ENCODE results near the gene ARSB. TPM values are rescaled to one million over a fixed set of nuclear protein-coding genes. Genes with fewer than 3 reads are reported as not detected.

Gene ARSB
- total and polyA plus RNA-seq, 2 donors (not counting 1 experiment from before 2014, with no cell fraction given), result 4.6 to 9.8 TPM

GRCh38 chr5:78747705-78748359, 237.3 kb downstream of the ARSB start:
- intact Hi-C loops (cut with micrococcal nuclease), result no loop called here
- no peak overlapping the region for H3K4me2 ChIP-seq (replicated peaks; ENCODE audit: low read depth, low read length, poor library complexity, severe bottlenecking)
- CTCF ChIA-PET, result interaction anchor here (1.3 to 1.4 kb wide), 2 partner anchors 9 to 280 kb away, joined by 4 read pairs; no protein-coding TSS in a partner anchor

More at GRCh38 chr5:78747705-78748359, 237.3 kb downstream of the ARSB start:
- Mint-ChIP-seq H3K27me3 (no peaks in the 10 kb centered on the region), H3K4me3 (no peak overlapping the region), H3K9me3 (ENCODE audit: insufficient read depth) (no peaks in the 10 kb centered on the region), H3K4me1 (no peaks in the 10 kb centered on the region), H3K27ac (no peak overlapping the region)
- Histone ChIP-seq H3K27me3 (replicated peaks in 1 of 4; ENCODE audit: control extremely low read depth in 1 of 4, control insufficient read depth in 3 of 4, insufficient read depth in 4 of 4, low read length in 3 of 4) (no peaks in the 10 kb centered on the region), H3K36me3 (replicated peaks in 1 of 2; ENCODE audit: control extremely low read depth in 1 of 2, control insufficient read depth in 1 of 2, extremely low read depth in 1 of 2, insufficient read depth in 2 of 2, low read length in 1 of 2) (no peaks in the 10 kb centered on the region), H3K79me2 (ENCODE audit: control insufficient read depth, insufficient read depth, low read length) (no peaks in the 10 kb centered on the region), H3K4me3 (ENCODE audit: control extremely low read depth in 1 of 5, extremely low read depth in 1 of 5, insufficient read depth in 1 of 5, low read depth in 2 of 5, low read length in 4 of 5) (no peak overlapping the region), H4K20me1 (ENCODE audit: control insufficient read depth, insufficient read depth, low read length, poor library complexity, severe bottlenecking) (no peaks in the 10 kb centered on the region), H2AFZ (ENCODE audit: insufficient read depth, low read depth, low read length, poor library complexity, severe bottlenecking) (no peak overlapping the region), H3K27ac (ENCODE audit: low read length in 2 of 2) (no peak overlapping the region), H3K9me3 (ENCODE audit: control extremely low read depth in 1 of 3, control insufficient read depth in 2 of 3, insufficient read depth in 1 of 3, low read length in 2 of 3) (no peaks in the 10 kb centered on the region), H3K4me1 (ENCODE audit: control insufficient read depth in 2 of 2, insufficient read depth in 2 of 2, low read length in 2 of 2) (no peaks in the 10 kb centered on the region), H3K9ac (ENCODE audit: low read length) (no peak overlapping the region)
- ATAC-seq (ENCODE audit: low read depth) (no peak), DNase-seq (no peak)
- POLR2A ChIA-PET, result no interaction called here
- TF ChIP-seq CTCF (IDR thresholded peaks at IDR 0.05), result no peak
- no peak for TF ChIP-seq EZH2 (IDR thresholded peaks at IDR 0.05; ENCODE audit: borderline replicate concordance, insufficient read depth, low read depth, low read length, poor library complexity, severe bottlenecking)
- WGBS (ENCODE audit: insufficient coverage), result 100% methylated on average over 2 of the region's 7 CpGs
